ENCODE results near the gene LRRC56. TPM values are rescaled to one million over a fixed set of nuclear protein-coding genes. Genes with fewer than 3 reads are reported as not detected.

The LRRC56 gene
- total and polyA plus RNA-seq, 2 of the 13 experiments (the other 11 are each of a cell fraction or from before 2014, with no cell fraction given), result 0.11 to 0.29 TPM

DNA sequence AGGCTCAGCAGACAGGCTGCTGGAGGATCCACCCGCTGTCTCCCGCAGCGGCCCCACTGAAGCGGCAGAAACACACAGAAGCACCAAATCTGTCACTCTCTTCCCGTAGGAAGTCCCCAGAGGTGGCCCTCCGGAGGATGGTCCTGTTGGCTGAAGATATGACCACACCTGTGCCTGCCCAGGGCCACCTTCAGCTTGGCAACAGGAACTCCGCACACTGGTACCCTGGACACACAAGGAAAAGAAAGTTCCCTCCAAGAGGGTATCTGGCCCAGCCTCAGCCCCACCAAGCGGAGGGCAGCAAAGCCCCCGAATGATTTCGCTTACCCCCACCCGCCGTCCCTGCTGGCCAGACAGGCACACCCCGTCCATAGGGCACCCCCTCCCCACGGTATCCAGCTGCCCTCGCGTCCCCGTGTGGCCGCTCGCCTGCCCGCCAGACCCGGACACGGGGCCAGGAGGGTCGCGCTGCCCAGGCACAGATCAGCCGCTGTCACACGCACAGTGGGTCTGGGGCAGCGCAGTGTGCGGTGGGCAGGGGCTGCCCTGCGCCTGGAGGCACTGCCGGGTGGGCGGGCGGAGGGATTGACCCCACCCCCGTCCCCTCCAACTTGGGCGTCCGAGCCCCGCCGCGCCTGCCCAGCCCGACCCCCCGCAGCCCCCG lies 30.4 kb downstream of the LRRC56 start (continued):
- TF ChIP-seq, protein P1, sequence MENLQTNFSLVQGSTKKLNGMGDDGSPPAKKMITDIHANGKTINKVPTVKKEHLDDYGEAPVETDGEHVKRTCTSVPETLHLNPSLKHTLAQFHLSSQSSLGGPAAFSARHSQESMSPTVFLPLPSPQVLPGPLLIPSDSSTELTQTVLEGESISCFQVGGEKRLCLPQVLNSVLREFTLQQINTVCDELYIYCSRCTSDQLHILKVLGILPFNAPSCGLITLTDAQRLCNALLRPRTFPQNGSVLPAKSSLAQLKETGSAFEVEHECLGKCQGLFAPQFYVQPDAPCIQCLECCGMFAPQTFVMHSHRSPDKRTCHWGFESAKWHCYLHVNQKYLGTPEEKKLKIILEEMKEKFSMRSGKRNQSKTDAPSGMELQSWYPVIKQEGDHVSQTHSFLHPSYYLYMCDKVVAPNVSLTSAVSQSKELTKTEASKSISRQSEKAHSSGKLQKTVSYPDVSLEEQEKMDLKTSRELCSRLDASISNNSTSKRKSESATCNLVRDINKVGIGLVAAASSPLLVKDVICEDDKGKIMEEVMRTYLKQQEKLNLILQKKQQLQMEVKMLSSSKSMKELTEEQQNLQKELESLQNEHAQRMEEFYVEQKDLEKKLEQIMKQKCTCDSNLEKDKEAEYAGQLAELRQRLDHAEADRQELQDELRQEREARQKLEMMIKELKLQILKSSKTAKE (CRISPR knock-in tag; IDR thresholded peaks at IDR 0.05; ENCODE audit: borderline replicate concordance), result no peak
- TF ChIP-seq ZNF343 (CRISPR knock-in tag; IDR thresholded peaks at IDR 0.05) (0 out of 2 replicates have a peak, but pooled peaks have one; percentile 10), HOXD1 (CRISPR knock-in tag; IDR thresholded peaks at IDR 0.05) (no peak; the same call in 1 of the 2 replicates), RNF2 (conservative IDR thresholded peaks at IDR 0.05; ENCODE audit: low read depth) (no peak), PITX1 (CRISPR knock-in tag; IDR thresholded peaks at IDR 0.05) (no peak), ZKSCAN1 (IDR thresholded peaks at IDR 0.05; ENCODE audit: low read length) (no peak), HNRNPL (IDR thresholded peaks at IDR 0.05; ENCODE audit: low read depth, low read length) (0 out of 2 replicates have a peak, but pooled peaks have one; percentile 25), ZBTB3 (CRISPR knock-in tag; IDR thresholded peaks at IDR 0.05; ENCODE audit: borderline replicate concordance, low read depth) (no peak), ZNF564 (CRISPR knock-in tag; IDR thresholded peaks at IDR 0.05) (peak; percentile 38), REXO4 (CRISPR knock-in tag; IDR thresholded peaks at IDR 0.05; ENCODE audit: borderline replicate concordance) (no peak), TGIF2 (CRISPR knock-in tag; IDR thresholded peaks at IDR 0.05) (no peak; the same call in 1 of the 2 replicates), ZNF660 (CRISPR knock-in tag; IDR thresholded peaks at IDR 0.05; ENCODE audit: borderline replicate concordance, low read depth) (no peak), ATF7 (IDR thresholded peaks at IDR 0.05) (no peak), ATF7 (CRISPR knock-in tag; IDR thresholded peaks at IDR 0.05) (no peak), CEBPB (IDR thresholded peaks at IDR 0.05; ENCODE audit: borderline replicate concordance, low read depth, low read length) (no peak), ZNF672 (CRISPR knock-in tag; IDR thresholded peaks at IDR 0.05) (no peak), GLI4 (CRISPR knock-in tag; IDR thresholded peaks at IDR 0.05; ENCODE audit: borderline replicate concordance) (no peak)
- TF ChIP-seq, protein P2, sequence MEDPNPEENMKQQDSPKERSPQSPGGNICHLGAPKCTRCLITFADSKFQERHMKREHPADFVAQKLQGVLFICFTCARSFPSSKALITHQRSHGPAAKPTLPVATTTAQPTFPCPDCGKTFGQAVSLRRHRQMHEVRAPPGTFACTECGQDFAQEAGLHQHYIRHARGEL (CRISPR knock-in tag; IDR thresholded peaks at IDR 0.05), result no peak
- TF ChIP-seq, protein P3, sequence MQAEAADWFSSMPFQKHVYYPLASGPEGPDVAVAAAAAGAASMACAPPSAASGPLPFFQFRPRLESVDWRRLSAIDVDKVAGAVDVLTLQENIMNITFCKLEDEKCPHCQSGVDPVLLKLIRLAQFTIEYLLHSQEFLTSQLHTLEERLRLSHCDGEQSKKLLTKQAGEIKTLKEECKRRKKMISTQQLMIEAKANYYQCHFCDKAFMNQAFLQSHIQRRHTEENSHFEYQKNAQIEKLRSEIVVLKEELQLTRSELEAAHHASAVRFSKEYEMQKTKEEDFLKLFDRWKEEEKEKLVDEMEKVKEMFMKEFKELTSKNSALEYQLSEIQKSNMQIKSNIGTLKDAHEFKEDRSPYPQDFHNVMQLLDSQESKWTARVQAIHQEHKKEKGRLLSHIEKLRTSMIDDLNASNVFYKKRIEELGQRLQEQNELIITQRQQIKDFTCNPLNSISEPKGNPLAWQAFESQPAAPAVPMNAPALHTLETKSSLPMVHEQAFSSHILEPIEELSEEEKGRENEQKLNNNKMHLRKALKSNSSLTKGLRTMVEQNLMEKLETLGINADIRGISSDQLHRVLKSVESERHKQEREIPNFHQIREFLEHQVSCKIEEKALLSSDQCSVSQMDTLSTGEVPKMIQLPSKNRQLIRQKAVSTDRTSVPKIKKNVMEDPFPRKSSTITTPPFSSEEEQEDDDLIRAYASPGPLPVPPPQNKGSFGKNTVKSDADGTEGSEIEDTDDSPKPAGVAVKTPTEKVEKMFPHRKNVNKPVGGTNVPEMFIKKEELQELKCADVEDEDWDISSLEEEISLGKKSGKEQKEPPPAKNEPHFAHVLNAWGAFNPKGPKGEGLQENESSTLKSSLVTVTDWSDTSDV (CRISPR knock-in tag; IDR thresholded peaks at IDR 0.05), result no peak
- TF ChIP-seq, protein P4, sequence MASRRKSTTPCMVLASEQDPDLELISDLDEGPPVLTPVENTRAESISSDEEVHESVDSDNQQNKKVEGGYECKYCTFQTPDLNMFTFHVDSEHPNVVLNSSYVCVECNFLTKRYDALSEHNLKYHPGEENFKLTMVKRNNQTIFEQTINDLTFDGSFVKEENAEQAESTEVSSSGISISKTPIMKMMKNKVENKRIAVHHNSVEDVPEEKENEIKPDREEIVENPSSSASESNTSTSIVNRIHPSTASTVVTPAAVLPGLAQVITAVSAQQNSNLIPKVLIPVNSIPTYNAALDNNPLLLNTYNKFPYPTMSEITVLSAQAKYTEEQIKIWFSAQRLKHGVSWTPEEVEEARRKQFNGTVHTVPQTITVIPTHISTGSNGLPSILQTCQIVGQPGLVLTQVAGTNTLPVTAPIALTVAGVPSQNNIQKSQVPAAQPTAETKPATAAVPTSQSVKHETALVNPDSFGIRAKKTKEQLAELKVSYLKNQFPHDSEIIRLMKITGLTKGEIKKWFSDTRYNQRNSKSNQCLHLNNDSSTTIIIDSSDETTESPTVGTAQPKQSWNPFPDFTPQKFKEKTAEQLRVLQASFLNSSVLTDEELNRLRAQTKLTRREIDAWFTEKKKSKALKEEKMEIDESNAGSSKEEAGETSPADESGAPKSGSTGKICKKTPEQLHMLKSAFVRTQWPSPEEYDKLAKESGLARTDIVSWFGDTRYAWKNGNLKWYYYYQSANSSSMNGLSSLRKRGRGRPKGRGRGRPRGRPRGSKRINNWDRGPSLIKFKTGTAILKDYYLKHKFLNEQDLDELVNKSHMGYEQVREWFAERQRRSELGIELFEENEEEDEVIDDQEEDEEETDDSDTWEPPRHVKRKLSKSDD (CRISPR knock-in tag; IDR thresholded peaks at IDR 0.05; ENCODE audit: low read depth), result no peak
- TF ChIP-seq, protein P5, sequence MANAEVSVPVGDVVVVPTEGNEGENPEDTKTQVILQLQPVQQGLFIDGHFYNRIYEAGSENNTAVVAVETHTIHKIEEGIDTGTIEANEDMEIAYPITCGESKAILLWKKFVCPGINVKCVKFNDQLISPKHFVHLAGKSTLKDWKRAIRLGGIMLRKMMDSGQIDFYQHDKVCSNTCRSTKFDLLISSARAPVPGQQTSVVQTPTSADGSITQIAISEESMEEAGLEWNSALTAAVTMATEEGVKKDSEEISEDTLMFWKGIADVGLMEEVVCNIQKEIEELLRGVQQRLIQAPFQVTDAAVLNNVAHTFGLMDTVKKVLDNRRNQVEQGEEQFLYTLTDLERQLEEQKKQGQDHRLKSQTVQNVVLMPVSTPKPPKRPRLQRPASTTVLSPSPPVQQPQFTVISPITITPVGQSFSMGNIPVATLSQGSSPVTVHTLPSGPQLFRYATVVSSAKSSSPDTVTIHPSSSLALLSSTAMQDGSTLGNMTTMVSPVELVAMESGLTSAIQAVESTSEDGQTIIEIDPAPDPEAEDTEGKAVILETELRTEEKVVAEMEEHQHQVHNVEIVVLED (CRISPR knock-in tag; IDR thresholded peaks at IDR 0.05; ENCODE audit: borderline replicate concordance), result no peak
